Fibroblast of gingiva (primary cell): ENCODE results near the gene SPRING1.

Source experiments
- DNase-seq: peaks from one replicate; pipeline ENCODE4 v3.0.0-alpha.2; 2011; ENCODE audit warnings: low read depth

SPRING1 gene

GRCh38 chr12:116708826-116709756, 28.8 kb downstream of the SPRING1 start:
- peak; percentile 63 for DNase-seq

GRCh38 chr12:116707751-116708150, 30.1 kb downstream of the SPRING1 start:
- no peak for DNase-seq

DNA sequence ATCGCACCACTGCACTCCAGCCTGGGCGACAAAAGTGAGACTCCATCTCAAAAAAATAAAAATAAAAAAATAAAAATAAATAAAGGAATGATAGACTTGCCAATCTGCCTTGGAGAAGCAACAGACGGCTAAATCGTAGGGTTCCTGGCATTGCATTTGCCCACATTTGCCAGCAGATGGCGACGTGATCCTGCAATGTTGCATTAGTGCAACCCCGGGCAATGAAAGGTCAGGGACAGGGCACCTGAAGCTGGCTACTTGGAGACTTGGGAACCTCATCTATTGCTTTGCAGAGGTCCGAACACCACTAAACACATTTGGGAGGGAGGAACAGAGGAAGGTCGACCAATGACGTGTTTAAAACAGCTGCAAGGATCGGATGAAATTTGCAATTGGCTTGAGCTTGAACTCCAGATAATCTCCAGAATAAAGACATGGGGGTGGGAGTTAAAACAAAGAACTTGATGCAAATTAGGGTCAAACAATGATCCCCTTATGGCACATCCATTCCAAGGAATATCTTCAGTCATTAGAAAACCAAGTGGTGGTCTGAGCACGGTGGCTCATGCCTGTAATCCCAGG, 34.6 kb downstream of the SPRING1 start:
- DNase-seq: peak; percentile 38

GRCh38 chr12:116701432-116701831, 36.4 kb downstream of the SPRING1 start:
- DNase-seq: no peak

- no peak for DNase-seq
These were observed 37.8 kb downstream of the SPRING1 start for GRCh38 chr12:116700066-116700465.

GRCh38 chr12:116698554-116699075, 39.3 kb downstream of the SPRING1 start:
- no peak for DNase-seq

DNA sequence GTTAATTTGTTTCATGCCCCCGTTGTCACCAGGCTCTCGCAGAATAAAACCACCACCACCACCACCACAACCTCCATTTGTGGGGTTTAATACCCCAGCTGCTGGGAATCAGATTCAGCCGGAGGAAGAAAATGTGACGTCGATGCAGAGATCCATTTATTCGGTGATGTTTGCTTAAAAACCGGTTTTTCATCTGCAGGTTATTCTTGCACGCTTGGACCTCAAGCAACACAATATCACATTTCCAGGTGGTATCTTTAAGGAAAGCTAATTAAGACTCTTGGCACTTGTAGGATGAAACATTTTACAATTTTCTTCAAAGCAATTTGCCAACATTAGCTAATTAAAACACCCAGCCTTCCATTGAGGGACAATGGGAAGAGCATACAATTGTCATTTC, 39.8 kb downstream of the SPRING1 start:
- DNase-seq: no peak

DNA sequence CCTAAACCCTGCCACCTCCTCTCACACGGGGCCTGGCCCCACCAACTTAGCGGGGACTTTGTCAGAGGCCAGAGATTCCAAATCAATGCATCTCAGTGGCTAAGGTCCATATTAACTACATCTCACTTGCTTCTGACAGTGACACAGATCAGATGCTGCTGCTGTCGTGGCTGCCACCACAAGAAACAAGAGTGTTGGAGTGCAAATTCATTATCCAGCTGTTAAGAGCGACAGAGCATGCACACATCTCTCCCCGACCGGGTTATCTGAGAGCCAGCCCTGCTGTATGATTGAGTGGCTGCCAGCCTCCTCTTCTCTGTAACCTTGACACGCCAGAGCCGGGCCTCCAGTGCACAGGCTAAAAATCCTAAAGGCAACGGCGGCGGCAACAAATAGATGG, 40.2 kb downstream of the SPRING1 start:
- no peak for DNase-seq

- no peak for DNase-seq
These were observed 40.6 kb downstream of the SPRING1 start for GRCh38 chr12:116697305-116697704.

- no peak for DNase-seq
These were observed 42.5 kb downstream of the SPRING1 start for GRCh38 chr12:116695464-116695725.

DNA sequence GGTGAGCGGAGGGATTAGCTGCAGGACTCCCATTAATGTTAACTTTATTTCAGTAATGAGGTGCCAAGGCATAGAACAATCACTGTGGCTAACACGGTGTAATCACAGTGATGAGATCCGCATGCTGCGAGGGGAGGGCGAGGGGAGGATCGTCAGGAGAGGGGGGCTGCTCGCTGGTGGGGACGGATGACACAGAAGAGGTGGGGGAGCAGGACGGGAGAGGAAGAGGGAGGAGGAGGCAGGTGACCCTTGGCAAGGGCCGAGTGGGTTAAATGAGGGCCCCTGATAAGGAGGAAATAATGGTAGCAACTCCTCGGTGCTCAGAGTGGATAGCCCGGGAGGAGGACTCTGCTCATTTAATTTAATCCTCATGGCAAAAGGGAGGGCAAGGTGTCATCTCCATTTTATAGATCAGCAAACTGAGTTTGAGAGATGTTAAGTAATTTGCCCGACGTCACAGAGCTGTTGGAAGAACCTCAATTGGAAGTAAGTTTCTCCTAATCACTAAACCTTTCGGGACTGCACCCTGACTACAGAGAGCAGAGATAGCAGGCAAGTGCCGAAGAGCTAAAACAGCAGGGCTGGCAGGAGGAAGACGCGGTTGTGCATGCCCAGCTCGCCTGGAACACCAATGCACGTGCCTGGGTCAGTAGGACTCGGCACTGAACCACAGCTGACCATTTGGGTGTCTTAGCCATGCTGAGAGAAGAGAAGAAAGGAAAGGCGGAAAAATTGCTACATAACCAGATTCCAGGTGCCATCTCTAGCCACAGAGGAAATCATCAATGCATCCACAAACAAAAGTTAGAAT, 43.0 kb downstream of the SPRING1 start:
- no peak for DNase-seq

DNA sequence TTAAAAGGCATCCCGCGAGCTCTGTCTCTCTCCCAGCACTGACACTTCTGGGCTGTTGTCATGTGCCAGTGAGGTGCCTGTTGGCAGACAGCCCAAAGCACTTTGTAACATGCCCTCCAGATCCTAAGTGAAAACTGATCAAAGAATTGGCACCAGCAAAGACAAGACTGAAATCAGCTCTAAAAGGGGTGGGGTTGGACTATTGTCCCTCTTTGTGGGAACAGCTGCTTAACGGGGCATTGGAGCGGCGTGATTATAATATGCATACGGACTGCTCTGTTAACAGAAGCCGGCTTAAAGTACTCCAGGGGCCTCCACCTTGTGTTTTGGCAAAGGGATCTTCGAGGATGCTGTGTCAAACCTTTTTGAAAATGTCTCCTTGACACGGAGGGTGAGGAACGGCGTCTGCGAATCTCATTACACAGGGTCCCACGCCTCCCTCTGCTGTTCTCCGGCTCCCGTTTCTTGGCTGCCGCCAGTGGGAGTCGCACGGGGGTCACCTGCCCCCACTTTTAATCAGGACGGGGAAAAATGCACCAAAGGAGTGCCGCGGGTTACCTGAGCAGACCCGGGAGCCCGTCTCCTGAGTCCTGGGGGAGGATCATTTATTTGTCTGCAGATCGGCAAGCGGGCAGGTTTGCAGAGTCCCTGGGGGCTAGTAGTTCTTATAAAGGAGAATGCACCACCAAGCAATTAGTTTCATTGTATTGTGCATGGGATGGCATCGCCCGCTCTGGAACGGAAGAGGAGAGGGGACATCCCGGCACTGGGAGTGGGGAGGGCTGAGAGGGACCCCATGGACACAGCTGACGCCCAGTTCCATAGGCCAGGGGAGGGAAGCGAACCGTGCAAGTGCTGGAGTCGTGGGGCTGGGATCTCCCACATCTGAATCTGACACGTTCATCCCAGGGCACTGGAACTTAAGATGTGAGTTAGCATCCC, 44.3 kb downstream of the SPRING1 start:
- no peak for DNase-seq

DNA sequence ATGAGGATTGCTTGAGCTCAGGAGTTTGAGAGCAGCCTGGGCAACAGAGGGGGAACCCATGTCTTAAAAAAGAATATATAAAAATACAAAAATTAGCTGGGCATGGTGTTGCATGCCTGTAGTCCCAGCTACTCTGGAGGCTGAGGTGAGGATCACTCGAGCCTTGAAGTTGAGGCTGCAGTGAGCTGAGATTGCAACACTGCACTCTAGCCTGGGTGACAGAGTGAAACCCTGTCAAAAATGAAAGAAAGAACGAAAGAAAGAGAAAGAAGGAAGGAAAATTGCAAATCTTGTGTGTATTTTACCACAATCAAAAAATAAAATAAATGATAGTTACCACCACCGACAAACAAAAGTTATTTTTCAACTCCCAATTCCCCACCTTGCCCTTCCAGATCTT, 45.3 kb downstream of the SPRING1 start:
- DNase-seq: no peak

DNA sequence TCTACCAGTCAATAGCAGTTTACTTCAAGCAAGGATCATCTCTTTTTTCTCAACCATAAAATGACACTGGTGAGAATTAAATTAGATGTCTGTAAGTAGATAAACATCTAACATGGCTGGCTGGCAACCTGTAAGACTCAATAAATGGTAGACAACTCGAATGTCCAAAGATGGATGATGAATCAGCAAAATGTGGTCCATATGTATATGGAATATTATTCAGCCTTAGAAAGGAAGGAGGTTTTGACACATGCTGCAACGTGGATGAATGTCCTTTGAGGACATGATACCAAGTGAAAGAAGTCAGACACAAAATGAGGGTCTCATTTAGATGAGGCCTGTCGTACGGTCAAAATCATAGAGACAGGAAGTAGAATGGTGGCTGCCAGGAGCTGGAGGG, 46.2 kb downstream of the SPRING1 start:
- DNase-seq: no peak

DNA sequence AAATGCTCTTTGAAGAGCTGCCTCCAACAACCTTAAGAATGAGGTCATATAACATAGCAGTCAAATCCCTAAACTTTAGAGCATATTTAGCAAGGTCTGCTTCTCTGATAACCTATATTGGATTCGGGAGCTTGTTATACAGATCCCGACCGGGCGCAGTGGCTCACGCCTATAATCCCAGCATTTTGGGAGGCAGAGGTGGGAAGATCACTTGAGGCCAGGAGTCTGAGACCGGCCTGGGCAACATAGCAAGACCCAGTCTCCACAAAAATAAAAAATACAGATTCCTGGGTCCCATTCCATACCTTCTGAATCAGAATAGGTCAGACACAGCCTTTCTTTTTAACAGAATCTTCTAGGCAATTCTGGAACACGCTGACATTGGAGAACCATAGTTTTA, 46.7 kb downstream of the SPRING1 start:
- DNase-seq: no peak

GRCh38 chr12:116689979-116690744, 47.7 kb downstream of the SPRING1 start:
- no peak for DNase-seq

DNA sequence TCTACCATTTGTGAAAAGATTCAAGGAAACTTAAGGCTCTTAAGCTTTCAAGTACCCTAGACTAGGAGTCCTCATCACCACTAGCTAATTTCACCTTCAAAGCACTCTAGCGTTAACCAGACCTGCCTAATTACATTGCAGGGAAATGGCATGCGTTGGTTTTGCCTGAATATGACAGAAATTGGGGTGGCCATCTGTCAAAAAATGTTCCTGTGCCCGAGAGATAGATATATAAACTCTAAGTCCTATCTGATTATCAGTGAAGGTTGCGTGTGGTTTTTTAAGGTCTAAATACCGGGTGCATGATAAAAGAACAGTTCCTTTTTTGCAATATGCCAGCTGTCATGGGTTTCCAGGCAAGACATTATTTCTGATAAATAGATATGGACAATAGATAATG, 48.3 kb downstream of the SPRING1 start:
- DNase-seq: no peak
